ES-I3 (cell line): ENCODE results near the gene PSMD10.

Source experiments
- H3K36me3 ChIP-seq: 2 replicates; pipeline ENCODE4 v1.6.1; 2013; ENCODE audit warnings: mild to moderate bottlenecking, low read length, control low read depth, moderate library complexity; ENCODE audit not compliant: insufficient read depth
- H3K4me1 ChIP-seq: 2 replicates; pipeline ENCODE4 v1.6.1; 2013; ENCODE audit warnings: mild to moderate bottlenecking, control low read depth, low read length; ENCODE audit not compliant: insufficient read depth
- H3K9ac ChIP-seq: 2 replicates; pipeline ENCODE4 v1.6.1; 2013; ENCODE audit warnings: low read depth, mild to moderate bottlenecking, low read length, moderate library complexity
- H3K9me3 ChIP-seq: 2 replicates; pipeline ENCODE4 v1.6.1; 2013; ENCODE audit warnings: mild to moderate bottlenecking, low read length, moderate library complexity; ENCODE audit not compliant: control insufficient read depth, insufficient read depth

The PSMD10 gene, protein sequence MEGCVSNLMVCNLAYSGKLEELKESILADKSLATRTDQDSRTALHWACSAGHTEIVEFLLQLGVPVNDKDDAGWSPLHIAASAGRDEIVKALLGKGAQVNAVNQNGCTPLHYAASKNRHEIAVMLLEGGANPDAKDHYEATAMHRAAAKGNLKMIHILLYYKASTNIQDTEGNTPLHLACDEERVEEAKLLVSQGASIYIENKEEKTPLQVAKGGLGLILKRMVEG

DNA sequence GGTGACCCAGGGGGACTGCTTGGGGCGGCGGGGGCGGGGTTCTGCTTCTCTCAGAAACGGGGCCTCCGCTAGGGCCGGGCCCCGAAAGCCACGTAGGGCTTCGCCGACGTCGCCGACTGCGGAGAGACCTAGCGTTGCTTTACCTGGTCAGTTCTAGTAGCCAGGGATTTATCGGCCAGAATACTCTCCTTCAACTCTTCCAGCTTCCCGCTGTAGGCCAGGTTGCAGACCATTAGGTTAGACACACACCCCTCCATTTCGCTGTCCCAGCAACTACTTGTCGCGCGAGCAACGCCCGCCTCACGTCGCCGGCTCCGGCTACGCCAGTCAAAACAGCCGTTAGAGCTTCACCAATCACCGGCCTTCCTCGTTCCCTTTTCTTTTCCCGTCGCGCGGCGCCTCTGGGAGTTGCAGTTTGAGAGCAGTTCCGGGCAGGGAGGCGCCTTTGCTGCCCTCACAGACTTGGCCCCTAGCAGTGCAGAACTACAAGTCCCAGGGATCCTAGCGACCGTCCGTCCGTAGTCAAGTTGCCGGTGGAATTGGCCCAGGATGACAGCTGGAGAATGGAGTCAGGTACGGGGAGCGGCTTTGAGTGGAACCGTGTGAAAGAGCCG, at the start of gene PSMD10, which contains the start of gene ATG4A:
Gene PSMD10 (minus strand): TSS at position 279 of the 614 bp plus-strand sequence. CDS start 22 bp downstream, at position 257.
Gene ATG4A (plus strand): TSS at position 515 of the 614 bp plus-strand sequence. CDS start 49 bp downstream, at position 564.
- peak within 1 kb of the TSS; percentile 66 for H3K9ac ChIP-seq
- H3K4me1 ChIP-seq: no peaks in the 10 kb centered on the region
- H3K36me3 ChIP-seq: peaks cover 6% of the 10 kb centered on the region; the same call in 1 of the 2 replicates
- H3K9me3 ChIP-seq: no peaks in the 10 kb centered on the region

DNA sequence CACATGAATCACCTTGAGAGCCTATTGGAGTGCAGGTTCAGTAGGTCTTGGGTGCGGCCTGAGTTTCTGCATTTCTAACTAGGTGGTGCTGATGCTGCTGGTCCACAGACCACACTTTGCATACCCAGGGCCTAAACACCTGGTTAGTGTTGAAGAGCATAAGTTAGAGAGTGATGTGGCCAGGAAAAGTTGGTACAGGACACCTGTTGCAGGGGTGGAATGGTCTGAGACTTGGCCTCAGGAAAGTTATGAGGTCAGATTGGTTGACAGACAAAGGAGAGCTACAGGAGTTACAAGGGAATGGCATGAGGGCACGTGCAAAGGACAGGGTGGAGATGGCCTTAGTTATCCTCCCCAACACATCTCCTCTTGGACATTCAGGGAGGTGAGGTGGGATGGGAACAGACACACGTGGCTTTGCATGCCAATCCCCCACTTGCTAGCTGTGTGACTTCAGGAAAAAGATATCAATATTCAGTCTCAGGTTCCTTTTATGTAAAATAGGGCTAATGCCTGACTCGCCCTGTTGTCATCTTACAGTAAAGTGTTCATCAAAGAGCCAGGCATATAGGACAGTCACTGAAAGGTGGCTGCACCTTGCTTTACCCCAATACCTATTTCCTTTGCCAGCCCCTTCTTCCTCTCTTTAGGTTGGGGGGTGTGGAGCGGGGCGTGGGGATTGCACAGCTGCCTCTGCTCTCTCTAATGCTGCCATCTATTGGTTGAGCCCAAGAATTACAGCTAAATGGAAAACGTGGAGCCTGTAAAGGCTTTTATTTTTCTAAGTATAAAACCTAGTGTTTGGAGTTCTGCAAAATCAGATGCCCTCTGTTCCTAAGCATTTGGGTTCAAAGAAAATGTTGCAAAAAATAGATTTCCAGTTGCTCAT, 47.7 kb upstream of the PSMD10 start:
- H3K36me3 ChIP-seq: no peaks in the 10 kb centered on the region
- no peaks in the 10 kb centered on the region for H3K9me3 ChIP-seq
- H3K4me1 ChIP-seq: peaks cover 3% of the 10 kb centered on the region; the same call in 1 of the 2 replicates
- no peak overlapping the region for H3K9ac ChIP-seq

DNA sequence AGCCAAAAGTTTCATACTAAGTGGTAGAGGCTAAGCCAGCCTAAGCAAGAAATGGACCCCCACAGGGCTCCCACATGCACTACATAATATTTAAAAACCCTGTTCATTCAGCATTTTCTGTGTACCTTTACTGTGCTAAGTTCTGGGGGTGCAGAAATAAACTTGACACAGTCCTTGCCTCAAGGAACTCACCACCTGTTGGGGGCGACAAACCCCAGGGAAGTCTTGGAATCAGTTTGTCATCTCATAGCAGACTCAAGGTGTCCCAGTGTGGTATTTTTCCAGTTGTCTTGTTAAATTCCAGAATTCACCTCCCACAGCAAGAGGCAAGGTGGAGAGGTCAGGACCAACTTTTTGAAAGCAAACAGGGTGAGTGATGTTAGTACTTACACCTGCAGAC, 43.4 kb upstream of the PSMD10 start:
- Histone ChIP-seq H3K36me3 (no peaks in the 10 kb centered on the region), H3K9ac (no peak overlapping the region), H3K9me3 (no peaks in the 10 kb centered on the region), H3K4me1 (peaks cover 10% of the 10 kb centered on the region)

DNA sequence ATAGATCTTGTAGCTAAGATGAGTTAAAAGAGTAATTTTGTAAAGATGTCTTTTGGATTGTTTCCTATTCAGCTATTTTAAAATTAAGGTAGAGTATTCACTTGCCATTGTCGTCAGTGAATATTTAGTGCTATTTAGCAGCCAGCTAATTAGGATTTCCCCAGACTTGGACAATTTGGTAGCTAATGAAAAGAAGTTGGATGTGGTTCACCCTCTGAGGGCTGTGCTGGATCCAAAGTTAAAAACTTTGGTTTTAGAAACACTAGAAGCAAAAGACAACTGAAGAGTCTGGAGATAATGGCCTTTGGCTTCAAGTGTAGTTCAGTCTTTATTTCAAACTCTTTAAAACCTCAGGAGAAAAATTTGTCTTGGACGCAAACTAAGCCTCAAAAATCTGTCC, 41.5 kb upstream of the PSMD10 start:
- Histone ChIP-seq H3K9me3 (no peaks in the 10 kb centered on the region), H3K36me3 (no peaks in the 10 kb centered on the region), H3K9ac (no peak overlapping the region), H3K4me1 (peaks cover 7% of the 10 kb centered on the region)

DNA sequence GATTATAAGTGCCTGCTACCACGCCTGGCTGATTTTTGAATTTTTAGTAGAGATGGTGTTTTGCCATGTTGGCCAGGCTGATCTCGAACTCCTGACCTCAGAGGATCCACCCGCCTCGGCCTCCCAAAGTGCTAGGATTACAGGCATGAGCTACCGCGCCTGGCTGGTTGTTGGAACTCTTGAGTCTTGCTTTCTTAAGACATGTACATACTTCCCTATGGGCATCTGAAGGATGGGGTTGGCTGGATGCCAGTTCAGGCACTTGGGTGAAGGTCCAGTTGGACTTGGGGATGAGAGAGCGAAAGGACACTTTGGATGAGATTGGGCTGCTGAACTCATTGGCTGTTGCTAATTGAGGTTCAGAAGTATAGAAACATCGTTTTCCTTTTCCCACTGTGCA, 40.7 kb upstream of the PSMD10 start:
- Histone ChIP-seq H3K4me1 (peaks cover 11% of the 10 kb centered on the region), H3K9ac (no peak overlapping the region), H3K9me3 (no peaks in the 10 kb centered on the region)

DNA sequence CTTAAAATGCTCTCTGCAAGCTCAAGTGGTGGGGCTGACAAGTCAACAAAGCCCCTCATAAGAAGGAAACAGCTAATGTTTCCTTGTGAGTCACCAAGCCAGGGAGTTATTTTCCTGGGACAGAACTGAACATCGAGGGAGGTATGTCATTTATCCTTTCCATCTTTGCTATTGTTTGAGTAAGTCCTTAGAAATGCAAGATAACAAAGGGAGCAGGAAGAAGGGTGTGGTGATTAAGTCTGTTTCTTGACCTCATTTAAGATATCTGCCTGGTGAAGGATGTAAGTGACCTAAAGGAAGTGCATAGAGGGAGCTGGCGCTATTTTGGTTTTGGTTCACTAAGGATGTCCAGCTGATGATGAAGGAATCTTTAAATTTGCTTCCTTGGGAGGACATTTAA, 40.1 kb upstream of the PSMD10 start:
- no peaks in the 10 kb centered on the region for H3K36me3 ChIP-seq
- peaks cover 16% of the 10 kb centered on the region for H3K4me1 ChIP-seq
- no peak overlapping the region for H3K9ac ChIP-seq
- H3K9me3 ChIP-seq: no peaks in the 10 kb centered on the region

More for the DNA sequence above, 40.7 kb upstream of the PSMD10 start:
- H3K36me3 ChIP-seq: no peaks in the 10 kb centered on the region

DNA sequence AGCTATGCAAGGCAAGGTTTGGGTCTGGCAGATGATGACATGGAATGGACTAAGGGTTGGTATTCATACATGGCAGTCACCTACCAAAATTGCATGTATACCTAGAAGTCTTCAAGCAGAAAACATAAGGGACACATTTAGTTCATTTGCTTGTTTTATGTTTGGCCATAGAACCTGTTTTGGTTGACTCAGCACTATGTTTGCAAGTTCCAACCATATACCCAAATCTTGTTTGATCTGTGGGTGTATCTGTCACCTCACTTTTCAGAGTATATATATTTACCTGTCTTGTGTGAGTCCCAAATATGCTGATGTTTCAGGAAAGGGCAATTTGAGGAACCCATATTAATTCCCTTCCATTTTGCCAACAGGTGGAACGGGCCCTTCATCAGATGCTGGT, 39.5 kb upstream of the PSMD10 start:
- Histone ChIP-seq H3K4me1 (peaks cover 22% of the 10 kb centered on the region), H3K9me3 (no peaks in the 10 kb centered on the region), H3K36me3 (no peaks in the 10 kb centered on the region), H3K9ac (no peak overlapping the region)

DNA sequence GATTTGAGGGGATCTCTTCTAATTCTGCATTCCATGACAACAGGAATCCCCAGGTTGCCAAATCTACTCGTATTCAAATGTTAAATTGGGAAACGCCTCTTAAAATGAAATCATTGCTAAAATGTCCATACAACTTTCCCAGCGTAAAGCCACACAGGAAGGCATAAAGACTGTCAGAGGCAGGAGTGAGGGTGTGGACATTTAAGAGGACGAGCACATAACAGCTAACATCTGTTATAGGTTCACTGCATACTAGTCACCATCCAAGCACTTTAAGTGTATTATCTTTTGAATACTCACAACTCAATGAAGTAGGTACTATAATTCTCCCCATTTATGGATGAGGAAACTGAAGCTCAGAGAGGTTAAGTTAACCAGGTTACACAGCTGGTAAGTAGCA, 35.8 kb upstream of the PSMD10 start:
- no peaks in the 10 kb centered on the region for H3K9me3 ChIP-seq
- no peaks in the 10 kb centered on the region for H3K36me3 ChIP-seq
- H3K9ac ChIP-seq: no peak overlapping the region
- H3K4me1 ChIP-seq: peaks cover 31% of the 10 kb centered on the region

DNA sequence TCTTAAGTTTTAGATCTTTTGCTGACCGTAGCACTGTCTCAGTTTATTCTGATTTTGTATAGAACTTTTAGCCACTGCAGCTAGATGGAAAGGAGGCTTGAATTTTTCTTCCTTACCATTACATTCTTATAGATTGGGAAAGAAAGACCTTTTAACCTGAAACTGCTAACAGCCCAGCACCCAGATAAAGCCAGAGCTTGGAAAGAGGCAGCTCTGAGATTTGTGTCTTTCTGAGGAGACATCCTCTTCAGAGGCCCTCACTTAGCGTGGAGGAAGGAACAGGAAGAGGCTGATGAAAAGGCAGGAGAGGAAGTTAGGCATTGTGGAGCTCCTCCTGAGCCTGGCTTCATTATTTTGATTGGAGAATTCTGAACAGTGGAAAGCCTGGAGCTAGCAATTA, 35.3 kb upstream of the PSMD10 start:
- H3K4me1 ChIP-seq: peaks cover 31% of the 10 kb centered on the region
- H3K9me3 ChIP-seq: no peaks in the 10 kb centered on the region
- H3K9ac ChIP-seq: no peak overlapping the region
- H3K36me3 ChIP-seq: no peaks in the 10 kb centered on the region

DNA sequence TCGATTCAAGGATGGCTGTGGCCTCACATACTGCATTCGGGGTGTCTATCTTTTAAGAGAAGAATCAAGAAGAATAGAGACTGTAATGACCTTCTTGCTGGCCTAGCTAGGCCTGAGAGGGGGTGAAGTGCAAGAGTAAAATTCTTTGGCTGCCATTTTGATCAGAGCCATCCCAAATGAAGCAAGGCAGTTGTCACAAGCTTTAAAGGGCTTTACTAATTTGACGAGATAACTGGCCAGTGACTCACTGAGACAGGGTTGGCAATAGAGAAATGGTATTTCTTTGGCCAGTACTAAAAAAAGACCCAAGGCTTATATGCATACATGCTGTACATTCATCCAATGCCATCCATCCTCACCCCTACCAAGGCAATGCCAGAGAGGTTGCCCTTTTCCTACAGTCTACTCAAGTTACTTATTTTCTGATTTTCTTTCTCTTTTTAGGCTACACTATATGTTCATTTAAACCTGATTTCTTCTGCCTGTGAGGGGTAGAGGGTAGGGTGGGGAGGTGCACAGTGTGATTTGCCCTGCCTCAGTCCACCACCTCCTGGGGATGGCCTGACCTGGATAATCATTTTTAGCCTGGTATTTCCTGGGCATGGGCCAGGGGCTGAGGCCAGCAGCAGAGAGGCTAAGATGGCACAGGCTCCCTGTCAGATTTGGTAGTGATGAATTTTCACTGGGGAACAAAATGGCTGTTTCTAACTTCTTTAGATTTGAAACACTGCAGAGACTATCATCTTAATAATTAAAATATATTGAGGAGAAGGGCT, 32.4 kb upstream of the PSMD10 start:
- H3K9me3 ChIP-seq: no peaks in the 10 kb centered on the region
- peaks cover 25% of the 10 kb centered on the region for H3K4me1 ChIP-seq
- no peak overlapping the region for H3K9ac ChIP-seq
- no peaks in the 10 kb centered on the region for H3K36me3 ChIP-seq

DNA sequence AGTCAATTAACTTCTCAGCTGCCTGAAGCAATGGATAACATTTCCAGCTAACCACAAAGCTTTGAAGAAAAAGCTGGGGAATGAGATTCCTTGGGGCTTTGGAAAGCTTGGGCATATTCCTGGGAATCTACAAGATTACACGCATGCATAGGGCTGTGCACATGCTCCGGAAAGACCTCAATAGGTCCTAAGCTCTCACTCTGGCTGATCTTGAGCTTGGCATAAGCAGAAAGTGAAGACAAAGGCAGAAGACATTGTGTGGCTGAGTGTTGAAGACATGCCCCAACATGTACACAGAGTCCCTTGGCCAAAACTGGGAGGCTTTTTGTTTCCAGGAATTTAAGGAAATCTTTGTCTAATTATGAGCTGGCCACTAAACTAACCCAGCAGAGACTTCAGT, 31.4 kb upstream of the PSMD10 start:
- no peaks in the 10 kb centered on the region for H3K9me3 ChIP-seq
- no peaks in the 10 kb centered on the region for H3K36me3 ChIP-seq
- no peak overlapping the region for H3K9ac ChIP-seq
- peaks cover 25% of the 10 kb centered on the region for H3K4me1 ChIP-seq

DNA sequence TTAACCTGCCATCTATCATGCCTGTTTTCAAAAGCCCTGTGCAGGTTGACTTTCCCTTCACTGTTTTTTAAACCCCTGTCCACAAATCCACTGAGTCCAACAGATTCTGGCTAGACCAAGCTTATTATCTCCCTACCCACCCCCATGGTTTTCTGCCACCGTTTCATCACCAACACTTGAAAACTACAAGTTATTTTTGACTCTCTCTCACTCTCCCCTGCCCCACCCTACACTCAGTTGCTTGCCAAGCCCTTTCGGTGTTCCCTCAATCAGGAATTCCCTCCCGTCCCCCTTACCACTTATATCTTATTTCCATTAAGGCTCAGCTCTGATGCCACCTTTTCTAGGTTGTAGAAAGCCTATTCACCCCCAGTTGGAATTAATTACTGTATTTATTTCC, 29.9 kb upstream of the PSMD10 start:
- H3K4me1 ChIP-seq: peaks cover 14% of the 10 kb centered on the region
- H3K9ac ChIP-seq: no peak overlapping the region
- H3K9me3 ChIP-seq: no peaks in the 10 kb centered on the region
- H3K36me3 ChIP-seq: no peaks in the 10 kb centered on the region

DNA sequence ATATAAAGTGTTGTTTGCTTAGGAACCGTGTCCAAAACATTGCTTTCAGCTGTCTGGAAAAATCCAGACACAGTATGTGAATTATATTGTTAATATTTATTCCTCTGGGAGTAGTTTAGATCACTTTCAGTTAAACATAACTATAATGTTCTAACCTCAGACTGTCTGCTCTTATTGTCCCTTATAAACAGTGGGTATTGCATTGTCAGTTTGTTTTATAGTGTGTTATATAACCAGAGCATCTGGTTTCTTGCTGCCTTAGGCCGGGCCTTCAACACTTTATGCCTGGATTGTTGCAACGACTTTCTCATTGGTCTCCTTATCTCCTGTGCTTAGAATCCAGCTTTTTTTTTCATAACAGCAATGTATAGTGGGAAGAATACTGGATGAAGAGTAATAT, 26.6 kb upstream of the PSMD10 start:
- no peaks in the 10 kb centered on the region for H3K9me3 ChIP-seq
- peaks cover 8% of the 10 kb centered on the region for H3K4me1 ChIP-seq
- no peak overlapping the region for H3K9ac ChIP-seq
- H3K36me3 ChIP-seq: no peaks in the 10 kb centered on the region

DNA sequence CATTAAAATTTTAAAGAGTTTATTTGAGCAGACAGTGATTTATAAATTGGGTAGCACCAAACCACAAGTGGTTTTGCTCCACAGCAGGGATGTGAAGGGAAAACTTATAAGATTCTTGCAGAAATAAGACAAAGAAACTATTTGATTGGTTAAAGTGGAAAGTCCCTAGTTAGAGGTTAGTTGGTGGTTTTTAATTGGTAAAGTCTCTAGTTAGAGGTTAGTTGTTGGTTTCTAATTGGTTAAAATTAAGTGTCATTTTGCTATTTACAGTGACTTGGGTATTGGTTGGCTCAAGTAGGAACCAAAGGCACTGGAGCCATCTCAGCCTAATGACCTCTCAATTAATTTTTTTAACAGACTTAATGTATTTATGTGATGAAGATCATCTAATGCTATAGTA, 23.2 kb upstream of the PSMD10 start:
- Histone ChIP-seq H3K4me1 (no peaks in the 10 kb centered on the region), H3K9ac (no peak overlapping the region), H3K36me3 (no peaks in the 10 kb centered on the region), H3K9me3 (no peaks in the 10 kb centered on the region)
